HepG2 (cell line): ENCODE data around the gene MYO18A. TPM values are rescaled to one million over a fixed set of nuclear protein-coding genes. Genes with fewer than 3 reads are reported as not detected.

Source experiments
- ADNP ChIP-seq: sonication (generic); formaldehyde crosslinking; IDR thresholded peaks from 2 replicates; pipeline ENCODE4 v1.4.0; 2020; ENCODE audit warnings: missing genetic modification reagents
- EP300 ChIP-seq, 3 experiments: sonication (generic) in 1 of 3; formaldehyde crosslinking in 1 of 3; IDR thresholded peaks; 2 replicates each; pipeline versions ENCODE4 v1.5.1 to v1.6.1; 2011 to 2020; ENCODE audit warnings: low read depth in 2 of 3, low read length in 2 of 3, borderline replicate concordance in 1 of 3, improper control_type of control experiment in 1 of 3, mild to moderate bottlenecking in 1 of 3, missing genetic modification reagents in 1 of 3, moderate library complexity in 1 of 3
- FOXA1 ChIP-seq, 2 experiments: fragments of 450-650 bp in 1 of 2; sonication (generic) in 1 of 2; formaldehyde crosslinking in 1 of 2; IDR thresholded peaks; 2 replicates each; pipeline versions ENCODE4 v1.4.0 to v1.6.1; 2016 to 2020; ENCODE audit warnings: missing genetic modification reagents in 1 of 2
- HOXA5 ChIP-seq: sonication (generic); formaldehyde crosslinking; IDR thresholded peaks from 2 replicates; pipeline ENCODE4 v1.4.0; 2020; ENCODE audit warnings: missing genetic modification reagents
- KDM5A ChIP-seq: fragments of 200-600 bp; sonication (generic); IDR thresholded peaks from 2 replicates; pipeline ENCODE4 v1.7.0; 2018; ENCODE audit warnings: antibody characterized with exemption, mild to moderate bottlenecking, low read length, borderline replicate concordance
- MED13 ChIP-seq: sonication (generic); formaldehyde crosslinking; IDR thresholded peaks from 2 replicates; pipeline ENCODE4 v1.5.0; 2020; ENCODE audit warnings: missing genetic modification reagents
- NFE2L1 ChIP-seq: sonication (generic); formaldehyde crosslinking; IDR thresholded peaks from 2 replicates; pipeline ENCODE4 v1.4.0; 2020; ENCODE audit warnings: missing genetic modification reagents, mild to moderate bottlenecking, borderline replicate concordance
- NFYB ChIP-seq: sonication (generic); formaldehyde crosslinking; IDR thresholded peaks from 2 replicates; pipeline ENCODE4 v1.4.0; 2020; ENCODE audit warnings: missing genetic modification reagents
- NFYC ChIP-seq: IDR thresholded peaks from 2 replicates; pipeline ENCODE4 v1.6.1; 2016; ENCODE audit warnings: missing genetic modification reagents, missing compliant biosample characterization
- NR2F1 ChIP-seq, 2 experiments: fragments of 450-650 bp in 1 of 2; formaldehyde crosslinking in 1 of 2; IDR thresholded peaks; 2 replicates each; pipeline versions ENCODE4 v1.5.0 to v1.6.1; 2016 to 2020; ENCODE audit warnings: mild to moderate bottlenecking in 1 of 2, missing compliant biosample characterization in 1 of 2, missing genetic modification reagents in 1 of 2, moderate library complexity in 1 of 2
- TARDBP ChIP-seq: sonication (generic); formaldehyde crosslinking; IDR thresholded peaks from 2 replicates; pipeline ENCODE4 v1.8.0; 2022; ENCODE audit warnings: mild to moderate bottlenecking, missing genetic modification reagents
- TCF7 ChIP-seq: sonication (generic); IDR thresholded peaks from 2 replicates; pipeline ENCODE4 v1.6.1; 2016; ENCODE audit warnings: antibody characterized with exemption, low read depth
- ZNF3 ChIP-seq: IDR thresholded peaks from 2 replicates; pipeline ENCODE4 v1.7.0; 2017; ENCODE audit warnings: inconsistent platforms
- ZNF614 ChIP-seq: IDR thresholded peaks from 2 replicates; pipeline ENCODE4 v1.6.1; 2018; ENCODE audit warnings: missing biosample characterization, missing genetic modification reagents, inconsistent platforms, borderline replicate concordance
- polyA plus RNA-seq, 8 experiments: library from polyadenylated mRNA; depleted of rRNA in 3 of 8; stranded (reverse) in 7 of 8; unstranded in 1 of 8; fragments of >200 nt; fragmentation: Illumina TruSeq in 4 of 8; extraction: Trizol in 4 of 8; gene quantifications; 2 replicates each; pipeline versions ENCODE4 v1.2.1 to v1.2.3, GENCODE V29; 2011 to 2016; ENCODE audit warnings: low read depth in 4 of 8, missing spikeins in 1 of 8, mixed read lengths in 1 of 8; ENCODE audit not compliant: insufficient read depth in 1 of 8
- total RNA-seq, 5 experiments: library from RNA; depleted of rRNA; stranded (reverse); fragments of >200 nt; fragmentation: Illumina TruSeq; extraction: Trizol; gene quantifications; 2 replicates each; pipeline ENCODE4 v1.2.3, GENCODE V29; 2016; ENCODE audit warnings: low read depth in 1 of 5
- TF ChIP-seq, protein P1 (sequence below): sonication (generic); formaldehyde crosslinking; IDR thresholded peaks from 2 replicates; pipeline ENCODE4 v1.4.0; 2020; ENCODE audit warnings: missing genetic modification reagents, mild to moderate bottlenecking, borderline replicate concordance
- TF ChIP-seq, protein P2 (sequence below): IDR thresholded peaks from 2 replicates; pipeline ENCODE4 v1.6.1; 2016; ENCODE audit warnings: mild to moderate bottlenecking
- TF ChIP-seq, protein P3 (sequence below): sonication (generic); formaldehyde crosslinking; conservative IDR thresholded peaks from 2 replicates; pipeline ENCODE4 v1.4.0; 2020; ENCODE audit warnings: missing genetic modification reagents
- TF ChIP-seq, protein P4 (sequence below): sonication (generic); formaldehyde crosslinking; IDR thresholded peaks from 2 replicates; pipeline ENCODE4 v1.5.1; 2020; ENCODE audit warnings: mild to moderate bottlenecking, moderate library complexity, missing genetic modification reagents
- TF ChIP-seq, protein P5 (sequence below): sonication (generic); formaldehyde crosslinking; IDR thresholded peaks from 2 replicates; pipeline ENCODE4 v1.5.1; 2020; ENCODE audit warnings: missing genetic modification reagents, mild to moderate bottlenecking, borderline replicate concordance

Gene MYO18A
- total and polyA plus RNA-seq, 2 of the 13 experiments (the other 11 are each of a cell fraction or from before 2014, with no cell fraction given) = 16.8 to 24.8 TPM

DNA sequence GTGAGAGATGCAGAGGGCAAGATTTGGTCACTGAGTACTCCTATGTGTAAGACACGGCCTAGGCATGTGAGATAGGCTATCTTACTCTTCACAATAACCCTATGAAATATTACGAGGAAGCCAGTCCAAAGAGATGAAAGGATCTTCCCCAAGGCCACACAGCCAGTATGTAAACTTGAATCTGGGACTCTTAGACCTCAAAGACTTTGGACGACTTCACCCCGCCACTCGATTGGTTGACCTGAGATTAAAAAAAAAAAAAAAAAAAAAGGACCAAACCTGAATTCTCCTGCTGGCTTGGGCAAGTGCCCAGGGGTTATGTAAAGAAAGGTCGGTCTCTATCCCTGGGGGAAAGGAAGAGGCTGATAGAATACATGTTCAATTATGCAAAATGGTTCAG lies 104.1 kb downstream of the MYO18A start (continued):
- TF ChIP-seq, protein P1, sequence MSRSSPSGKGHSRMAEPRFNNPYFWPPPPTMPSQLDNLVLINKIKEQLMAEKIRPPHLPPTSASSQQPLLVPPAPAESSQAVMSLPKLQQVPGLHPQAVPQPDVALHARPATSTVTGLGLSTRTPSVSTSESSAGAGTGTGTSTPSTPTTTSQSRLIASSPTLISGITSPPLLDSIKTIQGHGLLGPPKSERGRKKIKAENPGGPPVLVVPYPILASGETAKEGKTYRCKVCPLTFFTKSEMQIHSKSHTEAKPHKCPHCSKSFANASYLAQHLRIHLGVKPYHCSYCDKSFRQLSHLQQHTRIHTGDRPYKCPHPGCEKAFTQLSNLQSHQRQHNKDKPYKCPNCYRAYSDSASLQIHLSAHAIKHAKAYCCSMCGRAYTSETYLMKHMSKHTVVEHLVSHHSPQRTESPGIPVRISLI (CRISPR knock-in tag) = peak; percentile 91
- TF ChIP-seq, protein P2, sequence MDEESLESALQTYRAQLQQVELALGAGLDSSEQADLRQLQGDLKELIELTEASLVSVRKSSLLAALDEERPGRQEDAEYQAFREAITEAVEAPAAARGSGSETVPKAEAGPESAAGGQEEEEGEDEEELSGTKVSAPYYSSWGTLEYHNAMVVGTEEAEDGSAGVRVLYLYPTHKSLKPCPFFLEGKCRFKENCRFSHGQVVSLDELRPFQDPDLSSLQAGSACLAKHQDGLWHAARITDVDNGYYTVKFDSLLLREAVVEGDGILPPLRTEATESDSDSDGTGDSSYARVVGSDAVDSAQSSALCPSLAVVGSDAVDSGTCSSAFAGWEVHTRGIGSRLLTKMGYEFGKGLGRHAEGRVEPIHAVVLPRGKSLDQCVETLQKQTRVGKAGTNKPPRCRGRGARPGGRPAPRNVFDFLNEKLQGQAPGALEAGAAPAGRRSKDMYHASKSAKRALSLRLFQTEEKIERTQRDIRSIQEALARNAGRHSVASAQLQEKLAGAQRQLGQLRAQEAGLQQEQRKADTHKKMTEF (CRISPR knock-in tag) = 0 out of 2 replicates have a peak, but pooled peaks have one; percentile 39
- TF ChIP-seq FOXA1 (IDR thresholded peaks at IDR 0.05) = no peak
- TF ChIP-seq FOXA1 (CRISPR knock-in tag; IDR thresholded peaks at IDR 0.05) = peak; percentile 13; the same call in 1 of the 2 replicates
- TF ChIP-seq ZNF3 (CRISPR knock-in tag) = no peak
- TF ChIP-seq TCF7 = peak; percentile 70
- 0 out of 2 replicates have a peak, but pooled peaks have one; percentile 28 for TF ChIP-seq HOXA5 (CRISPR knock-in tag)
- peak; percentile 36; the same call in 1 of the 2 replicates for TF ChIP-seq NFYB (CRISPR knock-in tag)
- TF ChIP-seq TARDBP (CRISPR knock-in tag) = no peak
- TF ChIP-seq MED13 (CRISPR knock-in tag) = 0 out of 2 replicates have a peak, but pooled peaks have one; percentile 18
- TF ChIP-seq, protein P3, sequence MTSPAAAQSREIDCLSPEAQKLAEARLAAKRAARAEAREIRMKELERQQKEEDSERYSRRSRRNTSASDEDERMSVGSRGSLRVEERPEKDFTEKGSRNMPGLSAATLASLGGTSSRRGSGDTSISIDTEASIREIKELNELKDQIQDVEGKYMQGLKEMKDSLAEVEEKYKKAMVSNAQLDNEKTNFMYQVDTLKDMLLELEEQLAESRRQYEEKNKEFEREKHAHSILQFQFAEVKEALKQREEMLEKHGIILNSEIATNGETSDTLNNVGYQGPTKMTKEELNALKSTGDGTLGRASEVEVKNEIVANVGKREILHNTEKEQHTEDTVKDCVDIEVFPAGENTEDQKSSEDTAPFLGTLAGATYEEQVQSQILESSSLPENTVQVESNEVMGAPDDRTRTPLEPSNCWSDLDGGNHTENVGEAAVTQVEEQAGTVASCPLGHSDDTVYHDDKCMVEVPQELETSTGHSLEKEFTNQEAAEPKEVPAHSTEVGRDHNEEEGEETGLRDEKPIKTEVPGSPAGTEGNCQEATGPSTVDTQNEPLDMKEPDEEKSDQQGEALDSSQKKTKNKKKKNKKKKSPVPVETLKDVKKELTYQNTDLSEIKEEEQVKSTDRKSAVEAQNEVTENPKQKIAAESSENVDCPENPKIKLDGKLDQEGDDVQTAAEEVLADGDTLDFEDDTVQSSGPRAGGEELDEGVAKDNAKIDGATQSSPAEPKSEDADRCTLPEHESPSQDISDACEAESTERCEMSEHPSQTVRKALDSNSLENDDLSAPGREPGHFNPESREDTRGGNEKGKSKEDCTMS (CRISPR knock-in tag) = no peak
- TF ChIP-seq, protein P4, sequence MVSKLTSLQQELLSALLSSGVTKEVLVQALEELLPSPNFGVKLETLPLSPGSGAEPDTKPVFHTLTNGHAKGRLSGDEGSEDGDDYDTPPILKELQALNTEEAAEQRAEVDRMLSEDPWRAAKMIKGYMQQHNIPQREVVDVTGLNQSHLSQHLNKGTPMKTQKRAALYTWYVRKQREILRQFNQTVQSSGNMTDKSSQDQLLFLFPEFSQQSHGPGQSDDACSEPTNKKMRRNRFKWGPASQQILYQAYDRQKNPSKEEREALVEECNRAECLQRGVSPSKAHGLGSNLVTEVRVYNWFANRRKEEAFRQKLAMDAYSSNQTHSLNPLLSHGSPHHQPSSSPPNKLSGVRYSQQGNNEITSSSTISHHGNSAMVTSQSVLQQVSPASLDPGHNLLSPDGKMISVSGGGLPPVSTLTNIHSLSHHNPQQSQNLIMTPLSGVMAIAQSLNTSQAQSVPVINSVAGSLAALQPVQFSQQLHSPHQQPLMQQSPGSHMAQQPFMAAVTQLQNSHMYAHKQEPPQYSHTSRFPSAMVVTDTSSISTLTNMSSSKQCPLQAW = no peak
- TF ChIP-seq ADNP = no peak
- TF ChIP-seq EP300 (IDR thresholded peaks at IDR 0.05; ENCODE audit: low read depth in 2 of 2, low read length in 2 of 2) = peak in 1 of 2 experiments; percentile 63; a peak in 2 of 4 replicates
- TF ChIP-seq EP300 (CRISPR knock-in tag; IDR thresholded peaks at IDR 0.05; ENCODE audit: borderline replicate concordance) = no peak
- TF ChIP-seq KDM5A = no peak
- TF ChIP-seq NFYC (CRISPR knock-in tag) = peak; percentile 35; the same call in 1 of the 2 replicates
- TF ChIP-seq ZNF614 = no peak
- peak in 1 of 2 experiments; percentile 58; a peak in 2 of 4 replicates for TF ChIP-seq NR2F1 (CRISPR knock-in tag; IDR thresholded peaks at IDR 0.05)
- TF ChIP-seq, protein P5, sequence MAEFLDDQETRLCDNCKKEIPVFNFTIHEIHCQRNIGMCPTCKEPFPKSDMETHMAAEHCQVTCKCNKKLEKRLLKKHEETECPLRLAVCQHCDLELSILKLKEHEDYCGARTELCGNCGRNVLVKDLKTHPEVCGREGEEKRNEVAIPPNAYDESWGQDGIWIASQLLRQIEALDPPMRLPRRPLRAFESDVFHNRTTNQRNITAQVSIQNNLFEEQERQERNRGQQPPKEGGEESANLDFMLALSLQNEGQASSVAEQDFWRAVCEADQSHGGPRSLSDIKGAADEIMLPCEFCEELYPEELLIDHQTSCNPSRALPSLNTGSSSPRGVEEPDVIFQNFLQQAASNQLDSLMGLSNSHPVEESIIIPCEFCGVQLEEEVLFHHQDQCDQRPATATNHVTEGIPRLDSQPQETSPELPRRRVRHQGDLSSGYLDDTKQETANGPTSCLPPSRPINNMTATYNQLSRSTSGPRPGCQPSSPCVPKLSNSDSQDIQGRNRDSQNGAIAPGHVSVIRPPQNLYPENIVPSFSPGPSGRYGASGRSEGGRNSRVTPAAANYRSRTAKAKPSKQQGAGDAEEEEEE = no peak
- no peak for TF ChIP-seq NFE2L1 (CRISPR knock-in tag)
